Mesothelial cell of epicardium (in vitro differentiated cells): ENCODE results near the gene MYD88. TPM values are rescaled to one million over a fixed set of nuclear protein-coding genes. Genes with fewer than 3 reads are reported as not detected.

Source experiments
- DNase-seq, 2 experiments: peaks; one replicate each; pipeline ENCODE4 v3.0.0; 2021; ENCODE audit warnings: low spot score in 2 of 2; ENCODE audit not compliant: unreplicated experiment in 2 of 2
- H3K27ac Mint-ChIP-seq: 2 replicates; pipeline ENCODE4 v1.8.0; 2021; ENCODE audit warnings: mixed read lengths
- H3K27me3 Mint-ChIP-seq: 2 replicates; pipeline ENCODE4 v1.8.0; 2021; ENCODE audit warnings: low read depth, mixed read lengths
- H3K36me3 Mint-ChIP-seq: 2 replicates; pipeline ENCODE4 v1.8.0; 2021; ENCODE audit warnings: mixed read lengths
- H3K4me1 Mint-ChIP-seq: 2 replicates; pipeline ENCODE4 v1.8.0; 2021; ENCODE audit warnings: mixed read lengths
- H3K4me3 Mint-ChIP-seq: 2 replicates; pipeline ENCODE4 v1.8.0; 2021; ENCODE audit warnings: mild to moderate bottlenecking, moderate library complexity, mixed read lengths
- H3K9me3 Mint-ChIP-seq: 2 replicates; pipeline ENCODE4 v1.8.0; 2021; ENCODE audit warnings: mixed read lengths
- total RNA-seq: library from RNA; stranded (reverse); gene quantifications from 3 replicates; pipeline ENCODE4 v1.2.1, GENCODE V29; 2021
- TF ChIP-seq, protein P1 (sequence below): fragments of 200-600 bp; sonication (generic); IDR thresholded peaks from one replicate; pipeline ENCODE4 v1.5.0; 2021; ENCODE audit warnings: antibody characterized with exemption; ENCODE audit not compliant: unreplicated experiment

MYD88 gene
- total RNA-seq, 1 donor from 2014 or later = 27.3 TPM

DNA sequence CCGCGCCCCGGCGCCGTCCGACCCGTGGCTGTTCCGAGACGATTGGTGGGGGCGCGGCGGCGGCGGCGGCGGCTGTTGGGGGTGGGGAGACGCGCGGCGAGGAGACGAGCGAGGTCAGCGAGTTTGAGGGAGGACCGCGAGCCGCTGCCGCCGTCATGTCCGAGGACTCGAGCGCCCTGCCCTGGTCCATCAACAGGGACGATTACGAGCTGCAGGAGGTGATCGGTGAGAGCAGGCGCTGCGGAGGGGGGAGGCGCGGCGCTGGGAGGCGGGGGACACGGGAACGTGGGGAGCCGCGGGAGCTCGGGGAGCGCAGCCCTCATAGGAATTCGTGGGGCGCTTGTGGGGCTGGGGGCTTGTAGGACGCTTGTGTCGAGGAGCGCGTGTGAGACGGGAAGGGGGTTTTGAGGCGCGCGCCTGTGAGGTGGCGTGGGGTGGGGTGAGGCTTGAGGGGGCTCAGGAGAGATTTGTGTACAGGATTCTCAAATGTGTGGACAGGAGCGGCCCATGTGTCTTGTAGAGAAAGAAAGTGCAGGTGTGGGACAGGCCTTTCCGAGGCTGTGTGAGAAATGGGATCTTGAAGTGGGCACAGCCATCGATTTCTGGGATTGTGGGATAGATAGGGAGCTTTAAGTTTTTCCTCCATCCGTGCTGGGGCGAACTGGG is 27.4 kb downstream of the MYD88 start:
- DNase-seq = no peak
- H3K4me3 Mint-ChIP-seq = peak overlapping the region; percentile 89
- TF ChIP-seq, protein P1, sequence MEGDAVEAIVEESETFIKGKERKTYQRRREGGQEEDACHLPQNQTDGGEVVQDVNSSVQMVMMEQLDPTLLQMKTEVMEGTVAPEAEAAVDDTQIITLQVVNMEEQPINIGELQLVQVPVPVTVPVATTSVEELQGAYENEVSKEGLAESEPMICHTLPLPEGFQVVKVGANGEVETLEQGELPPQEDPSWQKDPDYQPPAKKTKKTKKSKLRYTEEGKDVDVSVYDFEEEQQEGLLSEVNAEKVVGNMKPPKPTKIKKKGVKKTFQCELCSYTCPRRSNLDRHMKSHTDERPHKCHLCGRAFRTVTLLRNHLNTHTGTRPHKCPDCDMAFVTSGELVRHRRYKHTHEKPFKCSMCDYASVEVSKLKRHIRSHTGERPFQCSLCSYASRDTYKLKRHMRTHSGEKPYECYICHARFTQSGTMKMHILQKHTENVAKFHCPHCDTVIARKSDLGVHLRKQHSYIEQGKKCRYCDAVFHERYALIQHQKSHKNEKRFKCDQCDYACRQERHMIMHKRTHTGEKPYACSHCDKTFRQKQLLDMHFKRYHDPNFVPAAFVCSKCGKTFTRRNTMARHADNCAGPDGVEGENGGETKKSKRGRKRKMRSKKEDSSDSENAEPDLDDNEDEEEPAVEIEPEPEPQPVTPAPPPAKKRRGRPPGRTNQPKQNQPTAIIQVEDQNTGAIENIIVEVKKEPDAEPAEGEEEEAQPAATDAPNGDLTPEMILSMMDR = no peak
- H3K9me3 Mint-ChIP-seq = no peaks in the 10 kb centered on the region
- H3K36me3 Mint-ChIP-seq = no peaks in the 10 kb centered on the region
- H3K4me1 Mint-ChIP-seq = peaks cover 25% of the 10 kb centered on the region
- H3K27me3 Mint-ChIP-seq = no peaks in the 10 kb centered on the region
- H3K27ac Mint-ChIP-seq = peak overlapping the region; percentile 100

- H3K27me3 Mint-ChIP-seq = no peaks in the 10 kb centered on the region
- peaks cover 25% of the 10 kb centered on the region for H3K4me1 Mint-ChIP-seq
- H3K4me3 Mint-ChIP-seq = peak overlapping the region; percentile 29
- no peak for DNase-seq
- TF ChIP-seq, protein P1 = no peak
- H3K27ac Mint-ChIP-seq = peak overlapping the region; percentile 10
- no peaks in the 10 kb centered on the region for H3K36me3 Mint-ChIP-seq
- H3K9me3 Mint-ChIP-seq = no peaks in the 10 kb centered on the region
Measured at GRCh38 chr3:38167591-38167990, 29.1 kb downstream of the MYD88 start.

DNA sequence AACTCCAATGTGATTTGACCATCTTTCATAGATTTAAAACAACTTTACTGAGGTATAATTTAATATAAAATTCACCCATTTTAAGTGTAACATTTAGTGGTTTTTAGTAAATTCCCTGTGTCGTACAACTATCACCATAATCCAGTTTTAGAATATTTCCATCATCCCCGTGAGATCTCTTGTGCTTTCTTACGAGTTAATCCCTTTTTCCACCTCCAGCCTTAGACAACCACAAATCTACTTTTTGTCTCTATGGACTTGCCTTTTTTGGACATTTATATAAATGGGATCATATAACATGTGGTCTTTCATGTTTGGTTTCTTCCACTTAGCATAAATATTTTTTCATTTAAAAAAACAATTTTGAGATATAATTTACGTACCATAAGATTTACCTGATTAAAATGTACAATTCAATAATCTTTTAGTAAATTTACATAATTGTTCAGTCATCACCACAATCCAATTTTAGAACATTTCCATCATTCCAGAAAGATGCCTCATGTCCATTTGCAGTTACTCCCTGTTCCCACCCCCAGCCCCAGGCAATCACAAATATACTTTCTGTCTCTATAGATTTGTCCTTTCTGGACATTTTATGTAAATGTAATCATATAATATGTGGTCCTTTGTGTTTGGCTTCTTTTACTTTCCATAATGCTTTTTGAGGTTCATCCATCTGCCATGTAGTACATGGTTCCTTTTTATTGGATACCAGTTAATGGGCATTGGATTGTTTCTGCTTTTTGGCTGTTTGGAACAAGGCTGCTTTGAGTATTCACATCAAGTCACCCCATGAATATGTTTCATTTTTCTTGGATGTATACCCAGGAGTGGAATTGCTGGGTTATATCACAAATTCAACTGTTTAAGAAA is 29.9 kb downstream of the MYD88 start:
- Mint-ChIP-seq H3K9me3 (no peaks in the 10 kb centered on the region), H3K27me3 (no peaks in the 10 kb centered on the region), H3K4me3 (no peak overlapping the region), H3K4me1 (peaks cover 25% of the 10 kb centered on the region), H3K36me3 (no peaks in the 10 kb centered on the region), H3K27ac (no peak overlapping the region)
- no peak for DNase-seq
- TF ChIP-seq, protein P1 = no peak

DNA sequence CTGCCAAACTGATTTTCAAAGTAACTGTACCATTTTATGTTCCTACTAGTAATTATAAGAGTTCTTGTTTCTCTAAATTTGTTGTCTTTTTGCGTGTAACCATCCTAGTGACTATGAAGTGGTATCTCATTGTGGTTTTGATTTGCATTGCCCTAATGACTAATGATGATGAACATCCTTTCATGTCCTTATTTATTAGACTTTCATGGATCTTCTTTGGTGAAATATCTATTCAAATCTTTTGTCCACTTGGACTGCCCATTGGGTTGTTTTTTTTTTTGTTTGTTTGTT is 30.5 kb downstream of the MYD88 start:
- no peak overlapping the region for H3K4me3 Mint-ChIP-seq
- H3K36me3 Mint-ChIP-seq = no peaks in the 10 kb centered on the region
- H3K4me1 Mint-ChIP-seq = peaks cover 27% of the 10 kb centered on the region
- DNase-seq = no peak
- no peaks in the 10 kb centered on the region for H3K27me3 Mint-ChIP-seq
- no peaks in the 10 kb centered on the region for H3K9me3 Mint-ChIP-seq
- TF ChIP-seq, protein P1 = no peak
- no peak overlapping the region for H3K27ac Mint-ChIP-seq

- Mint-ChIP-seq H3K27me3 (no peaks in the 10 kb centered on the region), H3K27ac (no peak overlapping the region), H3K36me3 (no peaks in the 10 kb centered on the region), H3K4me1 (peaks cover 24% of the 10 kb centered on the region), H3K4me3 (no peak overlapping the region), H3K9me3 (no peaks in the 10 kb centered on the region)
- TF ChIP-seq, protein P1 = no peak
- DNase-seq = no peak
Measured at GRCh38 chr3:38170722-38171121, 32.3 kb downstream of the MYD88 start.
